Superior temporal gyrus (tissue), 1 donor: Measurements from ENCODE around the gene CCDC102A.
A peak's percentile ranks its signal among the peaks of the same experiment; 100 is the strongest.

Experiments
- DNase-seq: peaks from one replicate; pipeline ENCODE4 v3.0.0-alpha.2; 2016; ENCODE audit errors: extremely low spot score

The CCDC102A gene

DNA sequence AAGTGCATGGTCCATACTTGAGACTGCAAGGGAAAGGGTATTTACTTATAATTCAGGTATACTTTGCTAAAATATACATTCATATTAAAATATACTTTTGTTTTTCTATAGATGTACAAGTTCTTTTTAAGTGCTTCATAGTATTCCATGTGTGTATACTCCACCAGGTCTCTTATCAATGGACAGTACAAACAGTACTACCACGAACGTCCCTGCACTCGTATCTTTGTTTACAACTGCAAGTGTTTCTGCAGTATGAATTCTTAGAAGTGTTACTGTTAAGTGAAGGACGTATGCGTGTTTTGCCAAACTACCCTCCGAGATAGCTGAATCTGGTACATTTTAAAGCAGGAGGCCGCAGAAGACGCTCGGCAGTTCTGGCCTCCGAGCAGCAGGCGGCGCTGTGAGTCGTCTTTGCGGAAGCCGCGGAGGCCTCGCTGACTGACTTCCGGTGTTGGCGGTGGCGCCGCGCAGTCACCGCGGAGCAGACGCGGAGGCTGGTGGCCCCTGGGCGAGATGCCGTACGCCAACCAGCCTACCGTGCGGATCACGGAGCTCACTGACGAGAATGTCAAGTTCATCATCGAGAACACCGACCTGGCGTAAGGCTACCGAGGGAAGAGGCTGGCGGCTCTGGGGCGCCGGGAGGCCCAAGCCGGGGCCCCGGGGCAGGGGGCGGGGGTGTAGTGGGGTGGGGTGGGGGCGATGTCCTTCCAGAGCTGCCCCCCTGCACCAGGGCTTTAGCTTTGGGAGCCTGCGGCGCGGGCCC lies 74.0 kb downstream of the CCDC102A start, which contains the start of gene POLR2C:
TSS of gene POLR2C (plus strand) at position 471 of the 769 bp plus-strand sequence. CDS start at position 517, 46 bp downstream.
- peak; percentile 87 for DNase-seq
